ENCODE data around the gene CD58.

The CD58 gene

DNA sequence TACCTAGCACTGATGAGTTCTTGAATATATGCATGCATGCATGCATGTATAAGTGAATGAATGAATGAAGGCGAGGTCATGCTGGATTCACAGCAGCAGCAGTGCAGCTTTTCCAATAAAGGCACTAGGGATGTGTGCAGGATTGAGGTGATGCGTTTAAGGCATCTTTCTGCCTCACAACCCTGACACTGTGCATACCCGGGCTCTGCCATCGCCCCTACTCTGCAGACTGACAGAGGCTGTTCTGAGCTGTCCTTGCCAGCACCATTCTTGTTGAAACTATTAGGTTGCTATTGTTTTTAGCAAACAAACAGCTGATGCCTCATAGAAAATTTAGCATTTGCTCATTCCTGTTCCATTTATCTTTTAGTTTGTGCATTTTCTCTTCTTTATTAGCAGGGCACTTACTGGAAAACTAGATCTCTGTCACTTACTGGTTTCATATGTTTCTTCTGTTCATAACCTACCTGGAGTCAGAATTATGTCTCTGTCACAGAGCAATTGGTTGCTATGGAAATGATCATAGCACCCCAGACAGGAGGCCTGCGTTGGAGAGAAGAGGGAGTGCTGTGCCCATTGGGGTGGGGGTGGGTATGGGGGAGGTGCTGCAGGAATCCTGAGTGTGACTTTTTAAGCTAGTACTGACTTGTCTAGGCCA lies 79.0 kb downstream of the CD58 start:
- DNase-seq = no peak

DNA sequence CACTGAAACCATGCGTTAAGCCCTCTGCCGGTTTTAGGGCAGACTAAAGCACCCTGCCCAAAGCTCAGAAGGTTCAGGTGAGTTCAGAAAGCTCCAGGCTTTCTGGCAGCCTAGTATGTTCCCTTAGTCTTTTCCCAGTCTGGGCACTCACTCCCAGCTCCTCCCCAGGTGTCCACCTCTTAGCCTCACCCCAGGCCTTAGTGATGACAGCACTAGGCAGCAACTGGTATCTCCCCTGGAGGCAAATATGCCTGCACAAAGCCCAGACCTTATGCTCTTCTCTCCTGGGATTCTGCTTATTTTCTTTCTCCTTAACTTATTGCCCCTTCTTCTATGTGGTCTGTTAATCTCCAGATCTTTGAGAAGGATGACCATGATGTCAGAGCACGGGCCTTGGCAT lies 80.2 kb downstream of the CD58 start:
- DNase-seq = no peak

DNA sequence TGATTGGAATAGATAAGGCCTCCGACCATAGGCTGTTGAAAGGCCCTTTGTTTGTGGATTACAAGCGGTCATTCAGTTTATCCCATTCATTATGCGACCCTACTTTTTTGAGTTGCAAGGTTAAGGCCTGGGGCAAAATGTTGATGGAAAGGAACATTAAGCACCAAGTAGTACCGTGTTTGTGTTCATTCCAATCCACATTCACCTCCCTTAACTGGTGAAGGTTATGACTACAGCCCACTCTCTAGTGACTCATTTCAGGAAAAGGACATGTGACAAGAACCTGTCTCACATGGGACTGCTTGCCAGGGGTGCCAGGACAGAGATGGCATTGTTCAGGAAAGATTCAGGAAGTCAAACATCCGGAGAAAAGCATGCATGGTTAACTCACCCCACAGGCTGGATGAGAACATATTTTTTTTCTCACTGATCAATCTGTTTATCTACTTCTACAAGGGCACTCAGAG lies 81.6 kb downstream of the CD58 start:
- peak in 7 of 14 donors; percentile 20 to 59 (median 40) for DNase-seq

DNA sequence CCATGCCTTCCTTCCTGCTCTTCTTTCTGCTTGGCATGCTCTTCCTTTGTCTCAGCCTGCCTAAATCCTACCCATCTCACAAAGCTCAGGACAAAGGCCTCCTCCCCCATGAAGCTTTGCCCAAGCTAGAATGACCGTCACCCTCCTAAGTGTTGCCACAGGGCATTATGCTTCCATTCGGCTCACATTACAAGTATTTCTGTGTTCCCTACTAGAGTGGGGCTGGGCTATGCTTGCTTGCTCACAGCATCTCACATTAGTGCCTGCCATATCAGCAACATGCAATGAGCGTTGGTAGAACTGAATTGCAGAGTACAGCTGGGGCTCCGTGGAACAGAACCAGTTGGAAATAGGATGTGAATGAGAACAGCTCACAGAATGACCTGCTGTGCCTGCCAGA lies 82.8 kb downstream of the CD58 start:
- no peak for DNase-seq

DNA sequence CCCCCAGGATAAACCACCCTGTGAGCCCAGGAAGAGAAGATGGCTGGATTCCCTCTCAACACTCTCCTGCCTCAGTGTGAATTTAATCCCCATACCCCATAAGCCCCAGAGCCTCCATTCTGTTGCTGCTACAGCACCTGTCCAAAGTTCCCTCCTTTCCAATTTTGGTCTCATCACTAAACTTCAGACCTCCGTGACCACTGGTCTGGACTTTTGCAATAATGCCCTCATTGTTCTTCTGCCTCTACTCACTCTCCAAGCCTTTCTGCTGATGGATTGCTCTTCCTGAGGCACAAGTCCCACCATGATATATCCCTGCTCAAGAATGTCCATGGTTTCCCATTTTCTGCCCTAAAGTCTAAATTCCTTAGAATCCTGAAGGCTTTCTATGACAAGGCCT lies 83.2 kb downstream of the CD58 start:
- no peak for DNase-seq

DNA sequence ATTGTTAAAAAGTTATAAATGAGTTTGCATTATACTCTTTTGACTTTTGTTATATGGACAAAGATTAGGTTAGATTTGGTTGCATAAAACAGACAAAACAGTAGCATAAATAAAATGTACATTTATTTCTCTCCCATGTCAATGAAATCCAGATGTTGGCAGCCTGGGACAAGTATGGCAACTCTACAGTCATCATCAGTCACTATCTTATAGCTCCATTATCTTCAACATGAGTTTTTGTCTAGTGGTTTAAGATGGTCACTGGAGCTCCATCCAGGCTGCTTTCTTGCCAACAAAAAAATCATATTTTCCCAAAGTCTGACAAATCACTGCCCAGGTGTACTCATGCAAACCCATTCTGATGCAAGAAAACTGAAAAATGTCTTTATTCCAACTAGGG lies 83.8 kb downstream of the CD58 start:
- DNase-seq = no peak

DNA sequence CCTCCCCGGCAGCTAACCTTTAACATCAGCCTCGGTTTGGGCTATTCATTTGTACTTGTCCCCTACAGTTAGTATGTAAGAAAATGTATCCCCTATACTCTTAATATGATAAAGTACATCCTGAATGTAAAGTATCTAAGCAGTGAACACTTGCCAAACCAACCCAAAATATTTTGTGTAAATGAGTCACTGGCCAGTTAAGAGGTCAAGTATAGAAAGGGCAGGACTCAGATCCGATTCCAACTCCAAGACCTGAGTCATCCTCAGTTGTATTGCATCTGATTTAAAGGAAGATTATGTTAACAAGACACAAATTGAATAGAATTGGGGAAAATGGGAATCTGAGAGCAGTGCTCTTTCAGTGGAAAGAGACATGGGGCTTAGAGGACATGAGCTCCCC lies 84.4 kb downstream of the CD58 start:
- no peak for DNase-seq

DNA sequence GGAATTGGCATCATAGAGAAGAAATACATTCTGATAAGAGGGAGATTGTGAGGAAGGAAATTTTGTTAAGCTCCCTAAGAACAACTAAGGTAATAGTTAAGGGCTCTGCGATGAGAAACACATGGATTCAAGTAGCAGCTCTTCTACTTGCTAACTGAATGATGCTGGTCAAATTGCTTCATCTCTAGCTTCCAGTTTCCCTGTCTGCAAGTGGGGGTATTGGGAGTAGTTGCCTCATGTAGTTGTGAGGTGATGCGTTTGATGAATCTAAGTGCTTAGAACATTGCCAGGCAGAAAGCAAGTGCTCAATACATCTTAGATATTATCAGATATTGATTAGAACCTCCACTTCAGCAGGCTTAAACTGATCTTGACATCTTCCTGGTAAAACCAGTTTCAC lies 84.8 kb downstream of the CD58 start:
- no peak for DNase-seq

DNA sequence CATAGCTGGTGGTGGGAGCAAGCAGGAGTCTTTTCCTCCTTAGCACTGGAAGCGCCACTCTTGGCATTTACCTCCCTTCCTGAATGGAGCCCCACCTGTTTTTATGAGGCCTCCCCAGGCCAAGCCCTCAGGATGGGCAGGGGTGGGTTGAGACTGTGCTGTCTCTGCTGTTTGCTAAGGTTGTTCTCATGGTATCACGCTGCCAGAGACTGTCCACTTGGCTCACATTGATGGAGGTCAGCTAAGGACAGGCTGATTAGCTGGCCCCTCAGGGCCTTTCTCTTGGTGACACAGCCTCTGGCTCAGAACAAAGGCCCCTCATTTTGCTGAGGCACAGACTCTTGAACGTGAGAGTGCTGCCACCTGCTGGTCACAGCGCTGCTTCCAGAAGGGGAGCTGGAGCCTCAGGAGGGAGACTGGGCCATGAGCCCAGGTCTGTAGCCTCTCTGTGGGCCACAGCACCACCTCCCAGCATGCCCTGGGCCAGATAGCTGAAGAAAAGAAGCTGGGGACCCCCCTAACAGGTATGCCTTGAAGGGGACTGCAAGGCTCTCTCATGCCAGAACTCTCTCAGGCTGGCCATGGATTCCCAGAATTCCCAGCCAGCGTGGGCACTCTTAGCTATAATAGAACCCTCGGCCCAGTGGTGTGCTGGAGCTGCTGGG lies 85.6 kb downstream of the CD58 start:
- DNase-seq = peak in 13 of 14 donors; percentile 26 to 88 (median 74)

DNA sequence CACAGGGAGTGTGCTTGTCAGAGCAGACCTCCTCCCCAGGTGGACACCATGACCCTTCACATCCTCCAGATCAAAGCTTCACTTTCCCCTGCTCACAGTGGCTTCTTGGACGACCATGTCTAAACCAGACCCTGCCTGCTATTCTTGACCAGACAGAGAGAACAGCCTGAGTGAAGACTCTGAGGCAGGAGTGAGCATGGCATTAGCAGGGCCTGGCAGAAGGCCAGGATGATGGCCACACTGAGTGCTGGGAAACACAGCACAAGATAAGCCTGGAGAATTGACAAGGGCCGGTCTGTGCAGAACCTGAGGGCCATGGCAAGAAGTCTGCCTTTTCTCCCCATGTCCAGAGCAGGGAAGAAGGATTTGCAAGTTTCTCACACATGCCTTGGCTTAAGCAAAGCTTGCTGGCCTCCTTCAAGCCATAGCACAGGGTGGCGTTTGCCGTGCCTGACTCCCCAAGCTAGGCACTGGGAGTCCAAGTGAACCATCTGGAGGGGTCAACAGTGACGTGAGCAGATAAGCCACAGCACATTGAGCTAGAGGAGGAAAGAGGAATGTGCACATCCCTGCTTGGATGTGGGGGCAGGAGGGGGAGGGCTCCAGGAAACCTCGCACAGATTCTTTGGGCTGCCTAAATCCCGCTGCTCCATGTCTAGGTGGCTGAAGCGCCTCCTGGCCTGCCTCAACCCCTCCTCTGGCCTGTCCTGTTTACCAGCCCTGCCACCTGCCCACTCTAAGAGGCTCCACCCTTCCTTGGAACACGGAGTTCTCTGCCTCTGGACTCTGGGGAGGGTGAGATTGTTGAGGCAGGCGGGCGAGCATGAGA lies 87.1 kb downstream of the CD58 start:
- peak in 1 of 14 donors; percentile 48 for DNase-seq

DNA sequence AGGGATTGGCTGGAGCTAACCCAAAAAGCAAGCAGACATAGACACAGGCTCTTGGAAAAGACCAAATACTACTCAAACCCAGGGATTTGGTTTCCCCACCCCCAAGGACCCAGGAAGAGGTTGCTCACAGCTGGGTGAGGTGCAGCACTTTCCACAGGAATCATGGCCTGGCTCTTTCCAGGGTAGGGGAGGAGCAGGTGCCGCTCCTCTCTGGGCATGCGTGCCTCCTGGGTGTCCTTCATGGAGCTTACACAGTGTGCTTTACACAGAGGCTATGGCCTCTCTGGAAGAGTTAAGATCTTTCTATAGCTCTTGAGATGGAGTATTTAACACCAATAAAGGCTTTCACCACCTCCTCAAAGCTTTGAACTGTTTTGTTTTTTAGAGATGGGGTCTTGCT lies 88.3 kb downstream of the CD58 start:
- no peak for DNase-seq

DNA sequence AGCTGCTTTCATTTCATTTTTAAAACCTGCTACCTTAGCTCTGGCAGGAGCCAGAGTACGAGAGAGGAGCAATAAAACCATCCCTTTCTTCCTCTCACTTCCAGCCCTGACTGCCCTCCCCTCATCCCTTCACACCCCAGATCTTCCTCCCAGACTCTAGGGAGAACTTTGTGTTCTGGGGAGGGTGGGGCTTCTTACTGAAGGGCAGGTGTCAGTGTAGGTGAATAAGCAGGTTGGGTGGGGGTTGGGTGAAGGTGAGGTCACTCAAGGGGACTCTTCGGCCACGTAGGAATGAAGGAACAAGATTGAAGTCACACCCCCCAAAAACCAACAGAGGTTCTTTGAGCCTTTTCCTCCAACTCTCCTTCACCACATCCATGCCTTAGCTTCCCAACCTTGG lies 88.9 kb downstream of the CD58 start:
- DNase-seq = no peak

DNA sequence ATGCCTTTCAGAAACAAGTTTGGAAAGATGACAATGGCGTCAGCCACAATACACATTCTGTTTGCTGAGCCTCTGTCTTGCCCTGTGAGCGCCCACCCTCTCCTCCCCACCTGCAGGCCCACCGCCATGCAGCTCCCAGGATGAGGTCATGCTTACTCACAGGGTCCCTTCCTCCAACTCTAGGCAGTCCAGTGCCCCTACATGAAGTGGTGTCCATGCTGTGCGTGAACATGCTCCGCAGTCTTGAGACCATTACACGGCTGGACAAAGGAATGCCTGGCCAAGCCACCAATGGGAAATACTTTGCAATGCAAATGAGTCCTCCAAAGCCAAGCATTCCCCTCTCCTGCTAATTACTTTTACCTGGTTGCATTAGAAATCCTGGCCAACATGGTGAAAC lies 92.2 kb downstream of the CD58 start:
- DNase-seq = no peak

DNA sequence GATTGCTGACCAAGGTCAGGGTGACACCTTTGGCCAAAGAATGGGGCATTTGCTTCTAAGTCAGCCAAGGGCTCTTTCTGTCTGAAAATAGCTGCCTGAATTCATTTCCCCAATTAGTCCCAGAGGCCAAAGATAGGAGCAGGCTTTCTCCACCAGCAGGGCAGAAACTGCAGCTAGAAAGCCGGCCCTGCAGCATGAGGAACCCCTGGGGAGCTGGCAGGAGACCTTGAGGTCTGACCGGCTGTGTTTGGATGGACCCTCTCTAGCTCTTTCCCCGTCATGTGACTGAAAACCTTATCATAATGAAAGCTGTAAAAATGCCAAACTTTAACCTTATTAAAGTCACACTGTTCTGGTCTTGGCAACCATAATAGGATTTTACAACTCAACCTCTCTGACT lies 93.4 kb downstream of the CD58 start:
- no peak for DNase-seq

DNA sequence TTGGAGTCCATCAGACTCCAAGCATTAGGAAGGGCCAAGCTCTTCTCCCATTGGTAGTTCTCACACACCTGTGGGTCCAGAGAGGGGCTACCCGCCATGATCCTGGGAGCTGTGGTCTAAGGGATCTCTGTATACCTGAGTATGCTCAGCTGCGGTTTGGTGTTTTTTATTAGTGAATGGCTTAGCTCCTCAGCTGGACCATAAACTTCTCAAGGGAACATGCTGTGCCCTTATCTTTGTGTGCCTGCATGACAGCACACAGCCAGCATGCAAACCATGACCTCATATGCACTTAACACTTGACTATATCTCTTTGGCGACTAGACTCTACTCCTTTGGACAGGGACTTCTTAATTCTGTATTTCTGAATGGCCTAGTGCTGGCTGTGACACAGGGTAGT lies 94.5 kb downstream of the CD58 start:
- DNase-seq = no peak

DNA sequence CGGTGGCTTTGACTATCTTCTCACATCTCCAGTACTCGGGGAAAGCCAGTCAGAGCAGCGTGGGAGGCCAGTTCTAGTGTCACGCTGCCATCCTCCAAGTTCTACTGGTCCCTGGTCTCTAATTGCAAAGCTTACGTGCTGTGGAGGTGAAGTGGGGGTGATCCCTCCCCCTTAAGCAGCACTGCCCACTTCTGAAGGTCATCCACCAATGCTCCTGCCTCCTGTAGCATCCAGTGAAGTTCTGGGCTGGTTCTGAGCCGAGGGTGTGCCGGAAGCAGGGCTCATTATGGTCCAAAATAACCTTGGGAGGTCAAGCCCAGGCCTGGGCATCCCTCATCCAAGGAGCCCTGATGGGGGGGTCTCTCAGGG lies 95.0 kb downstream of the CD58 start:
- no peak for DNase-seq

DNA sequence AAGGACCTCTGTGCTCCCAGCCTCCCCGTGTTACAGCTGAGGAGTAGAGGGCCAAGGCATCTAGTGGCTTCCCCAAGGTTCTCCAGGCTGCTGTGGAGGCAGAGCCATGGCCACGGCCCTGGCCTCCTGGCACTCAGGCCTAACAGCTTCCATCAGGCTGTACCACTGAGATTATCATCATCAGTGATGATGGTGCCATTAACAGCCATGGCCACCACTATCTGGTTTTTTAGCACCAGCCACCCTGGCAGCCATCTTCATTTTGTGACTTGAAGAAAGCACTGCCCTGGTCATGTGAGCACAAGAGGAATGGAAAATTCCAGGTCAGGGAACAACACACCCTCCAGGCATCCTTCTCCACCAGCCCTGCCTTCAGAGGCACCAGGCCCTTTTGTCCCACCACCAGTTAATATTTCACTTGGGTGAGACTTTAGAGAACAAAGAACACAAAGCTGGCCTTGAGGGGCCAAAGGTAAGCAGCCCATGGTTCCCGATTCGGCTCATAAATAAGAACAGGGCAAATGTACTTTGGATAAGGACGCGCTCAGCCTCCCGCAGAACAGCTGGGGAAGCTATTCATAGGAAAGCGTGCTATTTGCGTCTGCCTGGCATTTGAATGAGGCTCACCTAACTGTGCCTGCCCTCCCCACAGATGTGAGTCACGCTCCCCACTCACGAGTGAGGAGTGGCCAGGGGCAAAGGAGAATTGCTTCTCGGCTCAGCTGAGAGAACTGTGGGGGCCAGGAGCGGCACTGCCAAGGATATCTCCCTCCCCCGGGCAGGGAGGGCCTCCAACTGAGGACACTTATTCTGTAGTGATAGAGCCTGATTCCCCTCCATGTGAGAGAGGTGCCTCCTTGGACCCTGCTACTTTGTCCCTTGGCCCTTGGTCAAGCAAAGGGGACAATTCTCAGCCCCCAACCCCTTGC lies 95.6 kb downstream of the CD58 start:
- DNase-seq = no peak

DNA sequence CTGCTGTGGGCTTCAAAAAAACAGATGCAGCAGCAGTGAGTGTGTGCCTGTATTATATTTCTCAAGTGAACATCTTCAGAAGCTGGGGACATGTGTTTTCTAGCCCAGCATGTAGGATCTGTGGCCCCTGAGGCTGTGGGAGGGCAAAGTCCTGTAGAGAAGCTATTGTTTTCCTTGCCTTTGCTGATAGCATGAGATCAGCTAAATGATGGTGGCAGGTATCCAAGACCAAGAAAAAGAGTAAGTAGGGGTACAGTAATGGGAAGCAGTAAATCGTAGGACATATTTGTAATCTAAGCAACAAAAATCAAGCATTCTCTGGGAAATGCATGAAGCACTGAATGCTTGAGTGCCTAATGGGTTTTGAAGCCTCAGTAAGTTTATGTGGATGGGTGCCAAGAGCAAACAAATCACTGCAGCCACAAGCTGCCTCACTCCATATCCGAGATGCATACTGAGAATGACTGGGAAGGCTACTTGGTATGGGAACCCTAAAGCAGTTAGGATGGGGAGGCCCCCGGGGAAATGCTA lies 98.3 kb downstream of the CD58 start:
- peak in 1 of 14 donors; percentile 8 for DNase-seq

DNA sequence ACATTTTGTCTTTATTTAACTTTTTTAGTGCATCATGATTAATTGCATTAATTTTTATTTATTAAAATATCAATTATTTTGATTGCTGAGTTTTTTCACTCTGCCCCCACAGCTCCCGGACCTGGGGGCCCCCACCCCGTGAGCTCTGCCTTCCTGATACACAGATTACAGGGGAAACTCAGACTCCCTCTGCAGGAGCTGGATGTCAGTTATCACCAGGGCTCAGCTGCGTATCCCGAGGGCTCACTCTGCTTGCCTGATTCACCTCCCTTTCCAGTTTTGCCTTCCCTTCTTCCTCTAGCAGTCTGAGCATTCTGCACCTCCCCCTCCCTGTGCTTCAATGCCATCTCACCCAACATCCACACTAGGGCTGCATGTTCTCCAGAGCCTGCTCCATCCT lies 99.6 kb downstream of the CD58 start:
- DNase-seq = no peak

DNA sequence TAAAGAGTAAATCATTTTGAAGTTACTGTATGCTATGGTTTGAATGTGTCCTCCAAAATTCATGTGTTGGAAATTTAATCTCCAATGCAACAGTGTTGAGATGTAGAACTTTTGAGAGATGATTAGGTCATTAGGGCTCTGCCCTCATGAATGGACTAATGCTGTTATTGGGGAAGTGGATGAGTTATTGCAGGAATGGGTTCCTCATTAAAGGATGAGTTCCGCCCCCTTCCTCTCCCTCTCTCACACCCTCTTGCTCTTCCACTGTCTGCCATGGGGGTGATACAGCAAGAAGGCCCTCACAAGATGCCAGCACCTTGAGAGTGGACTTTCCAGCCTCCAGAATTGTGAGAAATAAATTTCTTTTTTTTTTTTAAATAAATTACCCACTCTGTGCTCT lies 100.2 kb downstream of the CD58 start:
- no peak for DNase-seq

DNA sequence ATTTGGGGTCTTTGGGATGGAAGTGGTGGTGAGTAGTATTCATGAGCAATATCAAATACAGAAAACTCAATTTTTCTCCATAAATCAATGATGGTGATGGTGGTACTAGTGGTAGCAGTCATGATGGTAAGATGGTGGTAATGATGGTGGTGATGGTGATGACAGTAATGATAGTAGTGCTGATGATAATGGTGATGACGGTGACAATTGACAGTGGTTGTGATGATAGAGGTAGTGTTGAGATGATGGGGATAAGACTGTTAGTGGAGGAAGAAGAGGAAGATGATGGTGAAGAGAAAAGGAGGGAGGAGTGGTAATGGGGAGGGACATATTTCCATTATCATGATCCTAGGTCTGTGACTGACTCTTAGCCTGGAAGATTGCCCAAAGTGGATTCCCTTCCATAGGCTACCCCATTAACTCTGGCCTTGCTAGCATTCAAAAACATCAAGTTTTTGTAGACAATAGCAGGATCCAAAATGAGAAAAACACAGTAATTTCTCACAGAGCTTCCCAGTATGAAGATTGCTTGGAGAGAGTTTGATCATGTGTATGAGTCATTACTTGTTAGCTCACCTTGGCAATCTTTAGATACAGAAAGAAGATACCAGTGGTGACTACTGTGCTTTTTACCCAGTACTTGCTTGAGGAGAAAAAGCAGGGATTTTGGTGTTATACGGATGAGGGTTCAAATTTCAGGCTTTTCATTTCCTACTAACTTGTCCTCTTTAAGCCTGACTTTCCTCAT lies 103.8 kb downstream of the CD58 start:
- no peak for DNase-seq
